Progenitor cell of endocrine pancreas (in vitro differentiated cells): ENCODE measurements around the gene FAF2. TPM values are rescaled to one million over a fixed set of nuclear protein-coding genes. Genes with fewer than 3 reads are reported as not detected.

Experiments
- DNase-seq: peaks from one replicate; pipeline ENCODE4 v3.0.0; 2021; ENCODE audit warnings: low spot score; ENCODE audit not compliant: unreplicated experiment
- H3K27ac Mint-ChIP-seq: 2 replicates; pipeline ENCODE4 v1.8.0; 2021; ENCODE audit warnings: mild to moderate bottlenecking, moderate library complexity, mixed read lengths
- H3K27me3 Mint-ChIP-seq: 2 replicates; pipeline ENCODE4 v1.8.0; 2021; ENCODE audit warnings: mixed read lengths
- H3K36me3 Mint-ChIP-seq: 2 replicates; pipeline ENCODE4 v1.8.0; 2022; ENCODE audit warnings: mixed read lengths; ENCODE audit not compliant: insufficient read depth
- H3K4me1 Mint-ChIP-seq: 2 replicates; pipeline ENCODE4 v1.8.0; 2021; ENCODE audit warnings: low read depth, mixed read lengths
- H3K4me3 Mint-ChIP-seq: 2 replicates; pipeline ENCODE4 v1.8.0; 2021; ENCODE audit warnings: low read depth, mild to moderate bottlenecking, moderate library complexity, mixed read lengths
- H3K9me3 Mint-ChIP-seq: 2 replicates; pipeline ENCODE4 v1.8.0; 2021; ENCODE audit warnings: low read depth, mixed read lengths
- CTCF ChIP-seq: fragments of 200-600 bp; sonication (generic); IDR thresholded peaks from one replicate; pipeline ENCODE4 v1.5.0; 2021; ENCODE audit warnings: antibody characterized with exemption, mild to moderate bottlenecking; ENCODE audit not compliant: unreplicated experiment
- total RNA-seq: library from RNA; stranded (reverse); gene quantifications from 2 replicates; pipeline ENCODE4 v1.2.1, GENCODE V29; 2021

Gene FAF2
- total RNA-seq, 1 donor from 2014 or later, result 54.6 TPM

- no peaks in the 10 kb centered on the region for H3K27me3 Mint-ChIP-seq
- peak overlapping the region; percentile 67 for H3K27ac Mint-ChIP-seq
- H3K4me1 Mint-ChIP-seq, result no peaks in the 10 kb centered on the region
- H3K4me3 Mint-ChIP-seq, result peak overlapping the region; percentile 72
- DNase-seq, result no peak
- H3K9me3 Mint-ChIP-seq, result peaks cover 3% of the 10 kb centered on the region
- H3K36me3 Mint-ChIP-seq, result no peaks in the 10 kb centered on the region
- TF ChIP-seq CTCF, result no peak
These were observed 32.8 kb upstream of the FAF2 start for GRCh38 chr5:176415240-176415951.

DNA sequence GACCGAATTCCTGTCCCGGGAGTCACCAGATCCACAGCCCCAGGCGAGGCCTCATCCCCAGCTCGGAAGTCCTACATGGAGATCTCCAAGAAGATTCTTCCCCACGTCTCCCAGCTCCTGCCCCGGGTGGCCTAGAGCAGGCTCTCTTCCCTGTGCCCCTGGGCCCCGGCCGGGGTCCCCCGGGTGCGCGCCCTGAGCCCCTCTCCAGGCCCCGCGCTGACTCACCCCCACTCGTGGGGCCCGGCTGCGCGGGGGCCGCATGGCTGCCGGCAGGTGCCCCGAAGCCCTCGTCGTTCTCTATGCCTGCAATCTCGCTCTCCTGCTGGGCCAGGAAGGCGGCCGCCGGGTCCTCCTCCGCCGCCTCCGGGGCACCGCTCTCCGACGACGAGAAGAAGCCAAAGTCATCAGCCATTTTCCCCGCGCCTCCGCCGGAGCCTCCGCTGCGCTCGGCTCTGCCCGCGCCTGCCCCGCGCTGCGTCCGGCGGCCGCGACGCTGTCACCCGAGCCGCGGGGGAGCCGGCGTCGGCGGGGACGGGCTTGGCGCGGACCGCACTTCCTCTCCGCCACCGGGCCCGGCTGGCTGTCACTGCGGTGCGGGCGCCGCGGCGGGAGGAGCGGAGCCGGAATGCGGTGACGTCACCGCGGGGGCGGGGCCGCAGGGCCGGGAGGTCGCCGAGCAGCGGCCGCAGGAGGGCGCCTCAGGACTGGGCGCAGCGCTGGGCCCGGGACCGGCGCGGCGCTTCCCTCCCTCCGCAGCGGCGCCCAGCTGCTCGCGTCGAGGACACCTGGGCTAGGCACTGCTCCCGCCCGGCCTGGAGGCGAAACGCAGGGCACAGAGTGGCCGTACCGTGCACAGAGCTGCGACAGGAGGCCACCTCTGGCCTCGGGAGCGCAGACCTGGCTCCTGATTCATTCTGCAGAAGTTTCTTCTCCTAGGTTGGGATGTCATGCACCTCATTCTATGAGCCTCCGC lies 31.9 kb upstream of the FAF2 start, which contains the start of gene CLTB:
Gene CLTB (minus strand): TSS at position 588 of the 973 bp plus-strand sequence. CDS start 176 bp downstream, at position 412.
- Mint-ChIP-seq H3K9me3 (peaks cover 8% of the 10 kb centered on the region), H3K27me3 (no peaks in the 10 kb centered on the region), H3K4me3 (peak within 1 kb of the TSS; percentile 72), H3K36me3 (peaks cover 1% of the 10 kb centered on the region), H3K27ac (peak within 1 kb of the TSS; percentile 67), H3K4me1 (no peaks in the 10 kb centered on the region)
- peak; percentile 81 for TF ChIP-seq CTCF
- peak; percentile 91 for DNase-seq

DNA sequence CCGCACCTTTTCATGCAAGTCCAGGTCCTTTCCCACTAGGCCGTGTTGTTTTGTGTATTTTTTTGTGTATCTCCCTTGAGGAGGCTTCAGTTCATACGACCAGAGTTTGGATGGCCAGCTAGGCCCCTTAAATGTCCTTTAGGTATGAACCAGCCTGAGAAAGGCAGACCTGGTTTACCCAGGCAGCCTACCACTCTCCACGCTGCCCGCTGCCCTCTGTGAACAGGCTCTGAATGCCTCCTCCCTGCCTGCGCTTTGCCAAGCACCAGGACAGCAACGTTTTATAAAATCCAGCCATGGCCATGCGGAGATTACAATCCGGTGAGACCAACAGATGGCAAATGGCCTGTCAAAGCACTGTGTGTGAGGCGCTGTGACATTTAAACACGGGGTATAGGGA lies 31.2 kb upstream of the FAF2 start:
- no peak for DNase-seq
- peaks cover 11% of the 10 kb centered on the region for H3K9me3 Mint-ChIP-seq
- no peaks in the 10 kb centered on the region for H3K4me1 Mint-ChIP-seq
- no peak for TF ChIP-seq CTCF
- peak overlapping the region; percentile 56 for H3K4me3 Mint-ChIP-seq
- peaks cover 1% of the 10 kb centered on the region for H3K36me3 Mint-ChIP-seq
- H3K27me3 Mint-ChIP-seq, result no peaks in the 10 kb centered on the region
- peak overlapping the region; percentile 56 for H3K27ac Mint-ChIP-seq

- Mint-ChIP-seq H3K36me3 (peaks cover 1% of the 10 kb centered on the region), H3K27me3 (no peaks in the 10 kb centered on the region), H3K4me3 (no peak overlapping the region), H3K4me1 (no peaks in the 10 kb centered on the region), H3K9me3 (peaks cover 16% of the 10 kb centered on the region), H3K27ac (peak overlapping the region; percentile 79)
- no peak for TF ChIP-seq CTCF
- no peak for DNase-seq
These were observed 29.9 kb upstream of the FAF2 start for GRCh38 chr5:176418251-176418650.

- Mint-ChIP-seq H3K36me3 (peaks cover 1% of the 10 kb centered on the region), H3K27me3 (no peaks in the 10 kb centered on the region), H3K4me1 (no peaks in the 10 kb centered on the region), H3K9me3 (peaks cover 16% of the 10 kb centered on the region), H3K27ac (no peak overlapping the region), H3K4me3 (no peak overlapping the region)
- DNase-seq, result no peak
- no peak for TF ChIP-seq CTCF
These were observed 28.1 kb upstream of the FAF2 start for GRCh38 chr5:176420086-176420485.
